SK-MEL-5 (cell line): ENCODE data around the gene CEACAM3. TPM values are rescaled to one million over a fixed set of nuclear protein-coding genes. Genes with fewer than 3 reads are reported as not detected.

Source experiments
- DNase-seq: peaks from one replicate; pipeline ENCODE4 v3.0.0-alpha.2; 2016; ENCODE audit warnings: low read depth, low spot score
- in situ Hi-C: cut with HindIII; loops from 2 replicates; pipeline ENCODE4 v1.10.0; 2016; ENCODE audit warnings: low sequenced_read_pairs, high pct_unique_total_duplicates, low pct_unique_long_range_greater_than_20kb
- total RNA-seq: library from RNA; depleted of rRNA; stranded (reverse); fragments of >200 nt; shearing (Covaris generic); gene quantifications from 2 replicates; pipeline ENCODE4 v1.2.3, GENCODE V29; 2014; rRNA removed

Gene CEACAM3
- total RNA-seq, 1 experiment from 2014 or later = not detected

- DNase-seq = no peak
- in situ Hi-C loops = no loop called here
These were observed 64.2 kb downstream of the CEACAM3 start for GRCh38 chr19:41860419-41861115.

Other genes with a start within 250 kb of the CEACAM3 start
- gene CEACAM21, start 220.4 kb upstream of the CEACAM3 start, total RNA-seq = 0.21 TPM in 1 of 2 replicates, not detected in the other
- not detected in 2 replicates for gene CEACAM4, start 169.5 kb upstream of the CEACAM3 start, total RNA-seq
- not detected in 2 replicates for gene CEACAM7, start 108.3 kb upstream of the CEACAM3 start, total RNA-seq
- gene CEACAM5, start 88.0 kb upstream of the CEACAM3 start, total RNA-seq = not detected in 2 replicates
- gene CEACAM6, start 41.1 kb upstream of the CEACAM3 start, total RNA-seq = 0.13 TPM in 1 of 2 replicates, not detected in the other
- not detected in 2 replicates for gene LYPD4, start 48.1 kb downstream of the CEACAM3 start, total RNA-seq
- gene DMRTC2, start 48.5 kb downstream of the CEACAM3 start, total RNA-seq = not detected in 2 replicates
- gene RPS19, start 63.7 kb downstream of the CEACAM3 start, total RNA-seq = 1,776 and 1,861 TPM in 2 replicates
- 0.11 and 0.37 TPM in 2 replicates for gene CD79A, start 80.7 kb downstream of the CEACAM3 start, total RNA-seq
- 18.9 and 24.9 TPM in 2 replicates for gene ARHGEF1, start 86.6 kb downstream of the CEACAM3 start, total RNA-seq
- not detected in 2 replicates for gene ERFL, start 131.9 kb downstream of the CEACAM3 start, total RNA-seq
- 137 and 154 TPM in 2 replicates for gene RABAC1, start 162.7 kb downstream of the CEACAM3 start, total RNA-seq
- 1.2 and 2.7 TPM in 2 replicates for gene ATP1A3, start 197.6 kb downstream of the CEACAM3 start, total RNA-seq